GM06990 (cell line): Measurements from ENCODE around the gene DIAPH2.
"Not testable (repeated sequence)": the region's sequence is repeated elsewhere in the genome, so short reads cannot be mapped to it uniquely, and the experiment has no call there.

Experiments used
- DNase-seq: peaks from one replicate; pipeline ENCODE4 v3.0.0-alpha.2; 2011; ENCODE audit not compliant: insufficient read length; ENCODE audit errors: extremely low read depth
- H3K27me3 ChIP-seq: replicated peaks from 2 replicates; pipeline ENCODE4 v1.6.0; 2011; ENCODE audit warnings: low read length; ENCODE audit not compliant: control insufficient read depth, insufficient read depth
- H3K36me3 ChIP-seq: 2 replicates; pipeline ENCODE4 v1.5.1; 2011; ENCODE audit warnings: low read length; ENCODE audit not compliant: control insufficient read depth, insufficient read depth
- H3K4me3 ChIP-seq: replicated peaks from 2 replicates; pipeline ENCODE4 v1.5.1; 2011; ENCODE audit warnings: low read depth, mild to moderate bottlenecking, control low read depth, low read length
- CTCF ChIP-seq: IDR thresholded peaks from 2 replicates; pipeline ENCODE4 v1.5.1; 2011; ENCODE audit warnings: low read length, control low read depth, mild to moderate bottlenecking, inconsistent platforms; ENCODE audit not compliant: insufficient read depth, poor library complexity, severe bottlenecking

The DIAPH2 gene

GRCh38 chrX:96729868-96730643 is 45.4 kb downstream of the DIAPH2 start:
- no peaks in the 10 kb centered on the region for H3K36me3 ChIP-seq
- TF ChIP-seq CTCF = no peak
- no peak overlapping the region for H3K4me3 ChIP-seq
- H3K27me3 ChIP-seq = no peaks in the 10 kb centered on the region
- no peak for DNase-seq

DNA sequence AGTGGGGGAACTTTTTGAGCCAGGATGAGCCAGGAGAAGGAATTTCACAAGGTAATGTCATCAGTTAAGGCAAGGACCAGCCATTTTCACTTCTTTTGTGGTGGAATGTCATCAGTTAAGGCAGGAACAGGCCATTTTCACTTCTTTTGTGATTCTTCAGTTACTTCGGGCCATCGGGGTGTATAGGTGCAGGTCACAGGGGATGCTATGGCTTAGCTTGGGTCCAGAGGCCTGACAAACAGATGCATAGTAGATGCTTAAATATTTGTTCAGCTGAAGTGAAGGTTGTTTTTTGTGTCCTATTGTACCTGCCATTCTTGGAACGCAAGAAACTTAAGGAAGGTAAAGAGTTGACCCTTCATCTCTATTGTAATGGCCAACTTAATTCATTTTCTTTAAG is 46.4 kb downstream of the DIAPH2 start:
- H3K36me3 ChIP-seq, DNase-seq, H3K4me3 ChIP-seq, H3K27me3 ChIP-seq: not testable (repeated sequence)

GRCh38 chrX:96743367-96744073 is 58.9 kb downstream of the DIAPH2 start:
- Histone ChIP-seq H3K4me3 (no peak overlapping the region), H3K36me3 (no peaks in the 10 kb centered on the region), H3K27me3 (no peaks in the 10 kb centered on the region)
- DNase-seq = no peak
- no peak for TF ChIP-seq CTCF

- H3K27me3 ChIP-seq = no peaks in the 10 kb centered on the region
- no peak overlapping the region for H3K4me3 ChIP-seq
- TF ChIP-seq CTCF = no peak
- H3K36me3 ChIP-seq = no peaks in the 10 kb centered on the region
- no peak for DNase-seq
Observed at GRCh38 chrX:96752781-96753180, 68.1 kb downstream of the DIAPH2 start.

DNA sequence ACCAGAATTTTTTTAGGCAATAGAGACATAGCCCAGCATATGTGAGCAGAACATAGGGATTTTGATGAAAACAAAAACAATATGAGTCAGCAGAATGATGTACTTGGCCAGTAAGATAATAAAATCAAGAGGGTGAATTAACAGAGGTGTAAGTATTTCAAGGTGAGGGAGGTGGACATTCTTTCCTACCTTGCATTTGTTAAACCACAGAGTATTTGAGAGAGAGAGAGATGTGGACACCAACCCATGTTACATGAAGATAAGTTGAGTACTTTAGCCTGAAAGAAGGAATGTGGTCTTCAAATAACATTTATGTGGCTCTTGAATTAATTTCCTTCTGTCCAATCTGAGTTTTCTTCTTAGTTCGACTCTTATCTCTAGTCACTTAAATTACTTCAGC is 68.6 kb downstream of the DIAPH2 start:
- TF ChIP-seq CTCF = no peak
- no peak for DNase-seq
- Histone ChIP-seq H3K36me3 (no peaks in the 10 kb centered on the region), H3K27me3 (no peaks in the 10 kb centered on the region), H3K4me3 (no peak overlapping the region)

GRCh38 chrX:96756491-96756890 is 71.8 kb downstream of the DIAPH2 start:
- H3K27me3 ChIP-seq = no peaks in the 10 kb centered on the region
- TF ChIP-seq CTCF = no peak
- H3K4me3 ChIP-seq = no peak overlapping the region
- DNase-seq = no peak
- no peaks in the 10 kb centered on the region; the same call in 1 of the 2 replicates for H3K36me3 ChIP-seq
